Fibroblast of skin of right quadriceps (primary cell): Measurements from ENCODE around the gene PBX1.
"Not testable (repeated sequence)": the region's sequence is repeated elsewhere in the genome, so short reads cannot be mapped to it uniquely, and the experiment has no call there.

Experiments
- DNase-seq: peaks from one replicate; pipeline ENCODE4 v3.0.0-alpha.2; 2013

Gene PBX1

GRCh38 chr1:164644774-164645644 is 86.0 kb downstream of the PBX1 start:
- DNase-seq, result peak; percentile 42

- DNase-seq, result no peak
These were observed 86.9 kb downstream of the PBX1 start for GRCh38 chr1:164645921-164646320.

GRCh38 chr1:164647211-164647610 is 88.2 kb downstream of the PBX1 start:
- no peak for DNase-seq

GRCh38 chr1:164648636-164649035 is 89.7 kb downstream of the PBX1 start:
- DNase-seq, result peak; percentile 9

GRCh38 chr1:164649146-164649545 is 90.2 kb downstream of the PBX1 start:
- DNase-seq, result no peak

GRCh38 chr1:164650531-164650930 is 91.5 kb downstream of the PBX1 start:
- DNase-seq, result no peak

GRCh38 chr1:164651351-164651951 is 92.5 kb downstream of the PBX1 start:
- DNase-seq, result peak; percentile 14

GRCh38 chr1:164652969-164653368 is 94.0 kb downstream of the PBX1 start:
- DNase-seq, result not testable (repeated sequence)

GRCh38 chr1:164653705-164654104 is 94.7 kb downstream of the PBX1 start:
- DNase-seq, result no peak

- no peak for DNase-seq
These were observed 95.2 kb downstream of the PBX1 start for GRCh38 chr1:164654200-164654599.

- DNase-seq, result no peak
These were observed 99.9 kb downstream of the PBX1 start for GRCh38 chr1:164658864-164659263.

- no peak for DNase-seq
These were observed 100.8 kb downstream of the PBX1 start for GRCh38 chr1:164659621-164660411.

- no peak for DNase-seq
These were observed 101.4 kb downstream of the PBX1 start for GRCh38 chr1:164660412-164660772.

GRCh38 chr1:164660775-164661174 is 101.8 kb downstream of the PBX1 start:
- DNase-seq, result no peak

- no peak for DNase-seq
These were observed 103.5 kb downstream of the PBX1 start for GRCh38 chr1:164662462-164662861.

- DNase-seq, result no peak
These were observed 104.0 kb downstream of the PBX1 start for GRCh38 chr1:164662955-164663354.

- no peak for DNase-seq
These were observed 105.1 kb downstream of the PBX1 start for GRCh38 chr1:164664127-164664526.

GRCh38 chr1:164667001-164667400 is 108.0 kb downstream of the PBX1 start:
- DNase-seq, result no peak

- DNase-seq, result no peak
These were observed 108.6 kb downstream of the PBX1 start for GRCh38 chr1:164667600-164667999.

GRCh38 chr1:164668491-164669400 is 109.8 kb downstream of the PBX1 start:
- no peak for DNase-seq

GRCh38 chr1:164670026-164670425 is 111.0 kb downstream of the PBX1 start:
- no peak for DNase-seq

- no peak for DNase-seq
These were observed 111.8 kb downstream of the PBX1 start for GRCh38 chr1:164670786-164671185.
